Measurements from ENCODE around the gene GPR39.

DNA sequence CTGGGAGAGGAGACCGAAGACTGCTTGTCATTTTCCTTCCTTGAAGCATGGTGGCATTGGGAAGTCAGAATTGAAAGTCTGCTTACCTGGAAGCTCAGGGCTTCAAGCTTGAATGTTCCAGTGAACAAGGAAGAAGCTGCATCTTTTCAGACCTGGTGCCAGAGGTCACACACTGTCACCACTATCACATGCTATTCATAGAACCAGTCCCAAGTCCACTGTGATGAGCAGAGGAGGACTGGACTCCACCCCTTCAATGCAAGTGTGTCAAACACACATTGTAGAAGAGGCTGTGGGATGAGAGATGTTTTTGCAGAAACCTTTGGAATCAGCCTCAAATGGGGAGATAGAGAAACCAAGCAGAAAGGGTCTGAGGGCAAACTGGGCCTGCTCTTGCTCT lies 172.0 kb downstream of the GPR39 start:
- TF ChIP-seq SMC3 (conservative IDR thresholded peaks at IDR 0.05; ENCODE audit: poor library complexity) (no peak), RAD21 (conservative IDR thresholded peaks at IDR 0.05) (no peak), POLR2AphosphoS5 (IDR thresholded peaks at IDR 0.05) (no peak), EZH2 (IDR thresholded peaks at IDR 0.05; ENCODE audit: borderline replicate concordance, insufficient read depth, low read length, poor library complexity, severe bottlenecking) (no peak), REST (IDR thresholded peaks at IDR 0.05; ENCODE audit: borderline replicate concordance) (no peak), EP300 (conservative IDR thresholded peaks at IDR 0.05; ENCODE audit: poor library complexity, severe bottlenecking) (no peak), MXI1 (conservative IDR thresholded peaks at IDR 0.05; ENCODE audit: poor library complexity, severe bottlenecking) (no peak), TAF1 (IDR thresholded peaks at IDR 0.05; ENCODE audit: low read depth) (no peak)
- TF ChIP-seq, protein P1, sequence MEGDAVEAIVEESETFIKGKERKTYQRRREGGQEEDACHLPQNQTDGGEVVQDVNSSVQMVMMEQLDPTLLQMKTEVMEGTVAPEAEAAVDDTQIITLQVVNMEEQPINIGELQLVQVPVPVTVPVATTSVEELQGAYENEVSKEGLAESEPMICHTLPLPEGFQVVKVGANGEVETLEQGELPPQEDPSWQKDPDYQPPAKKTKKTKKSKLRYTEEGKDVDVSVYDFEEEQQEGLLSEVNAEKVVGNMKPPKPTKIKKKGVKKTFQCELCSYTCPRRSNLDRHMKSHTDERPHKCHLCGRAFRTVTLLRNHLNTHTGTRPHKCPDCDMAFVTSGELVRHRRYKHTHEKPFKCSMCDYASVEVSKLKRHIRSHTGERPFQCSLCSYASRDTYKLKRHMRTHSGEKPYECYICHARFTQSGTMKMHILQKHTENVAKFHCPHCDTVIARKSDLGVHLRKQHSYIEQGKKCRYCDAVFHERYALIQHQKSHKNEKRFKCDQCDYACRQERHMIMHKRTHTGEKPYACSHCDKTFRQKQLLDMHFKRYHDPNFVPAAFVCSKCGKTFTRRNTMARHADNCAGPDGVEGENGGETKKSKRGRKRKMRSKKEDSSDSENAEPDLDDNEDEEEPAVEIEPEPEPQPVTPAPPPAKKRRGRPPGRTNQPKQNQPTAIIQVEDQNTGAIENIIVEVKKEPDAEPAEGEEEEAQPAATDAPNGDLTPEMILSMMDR (IDR thresholded peaks at IDR 0.05; ENCODE audit: poor library complexity, severe bottlenecking), result no peak
